ENCODE results near the gene LPA.

GRCh38 chr6:160690458-160690857 is 26.4 kb upstream of the LPA start:
- TF ChIP-seq ARNT (IDR thresholded peaks at IDR 0.05) (no peak), SUZ12 (IDR thresholded peaks at IDR 0.05) (no peak), L3MBTL2 (conservative IDR thresholded peaks at IDR 0.05) (no peak), CTBP1 (IDR thresholded peaks at IDR 0.05; ENCODE audit: borderline replicate concordance) (no peak)
